SK-N-SH treated with all-trans-retinoic acid at 6 μM for 48 hours (cell line): Measurements from ENCODE around the gene NSG2.

Source experiments
- ATAC-seq: fragments of 200-7000 bp; cut with Tn5 transposase; 3 replicates; pipeline ENCODE4 v1.9.1; 2020; ENCODE audit warnings: mild to moderate bottlenecking, moderate library complexity
- ARNTL ChIP-seq: fragments of 450-650 bp; formaldehyde crosslinking; IDR thresholded peaks from 2 replicates; pipeline ENCODE4 v1.5.0; 2020; ENCODE audit warnings: low read depth, mild to moderate bottlenecking, moderate library complexity, borderline replicate concordance
- CSDC2 ChIP-seq: fragments of 250-450 bp; sonication (Bioruptor Pico); IDR thresholded peaks from 2 replicates; pipeline ENCODE4 v1.5.0; 2020; ENCODE audit warnings: mild to moderate bottlenecking, moderate library complexity
- GLIS3 ChIP-seq: fragments of 250-450 bp; sonication (Bioruptor Pico); IDR thresholded peaks from 2 replicates; pipeline ENCODE4 v1.5.0; 2020; ENCODE audit warnings: mild to moderate bottlenecking, moderate library complexity
- ISL1 ChIP-seq: fragments of 250-450 bp; sonication (Bioruptor Pico); IDR thresholded peaks from 2 replicates; pipeline ENCODE4 v2.1.2; 2022; ENCODE audit warnings: mild to moderate bottlenecking, moderate library complexity
- OSR1 ChIP-seq: fragments of 250-450 bp; sonication (Bioruptor Pico); IDR thresholded peaks from 2 replicates; pipeline ENCODE4 v1.8.0; 2022; ENCODE audit warnings: moderate library complexity, mild to moderate bottlenecking, inconsistent platforms
- RARB ChIP-seq: fragments of 250-450 bp; sonication (Bioruptor Pico); IDR thresholded peaks from 2 replicates; pipeline ENCODE4 v1.8.0; 2021; ENCODE audit warnings: mild to moderate bottlenecking, moderate library complexity
- SNAI2 ChIP-seq: fragments of 250-450 bp; sonication (Bioruptor Pico); IDR thresholded peaks from 2 replicates; pipeline ENCODE4 v1.5.0; 2020; ENCODE audit warnings: mild to moderate bottlenecking, moderate library complexity
- TCF4 ChIP-seq: fragments of 250-450 bp; sonication (Bioruptor Pico); IDR thresholded peaks from 2 replicates; pipeline ENCODE4 v1.8.0; 2021; ENCODE audit warnings: mild to moderate bottlenecking, moderate library complexity, borderline replicate concordance
- TOX ChIP-seq: fragments of 250-450 bp; sonication (Bioruptor Pico); IDR thresholded peaks from 2 replicates; pipeline ENCODE4 v1.8.0; 2021; ENCODE audit warnings: mild to moderate bottlenecking, moderate library complexity, borderline replicate concordance
- TSHZ2 ChIP-seq: fragments of 250-450 bp; sonication (Bioruptor Pico); IDR thresholded peaks from 2 replicates; pipeline ENCODE4 v1.5.0; 2020; ENCODE audit warnings: mild to moderate bottlenecking, moderate library complexity
- ZC3H10 ChIP-seq: fragments of 250-450 bp; sonication (Bioruptor Pico); IDR thresholded peaks from 2 replicates; pipeline ENCODE4 v1.5.1; 2021; ENCODE audit warnings: mild to moderate bottlenecking, moderate library complexity
- ZFP3 ChIP-seq: fragments of 250-450 bp; sonication (Bioruptor Pico); IDR thresholded peaks from 2 replicates; pipeline ENCODE4 v1.5.0; 2020; ENCODE audit warnings: mild to moderate bottlenecking, moderate library complexity
- ZNF565 ChIP-seq: fragments of 450-650 bp; formaldehyde crosslinking; conservative IDR thresholded peaks from 2 replicates; pipeline ENCODE4 v1.5.0; 2020; ENCODE audit warnings: low read depth, mild to moderate bottlenecking, moderate library complexity
- ZNF8 ChIP-seq: fragments of 450-650 bp; formaldehyde crosslinking; IDR thresholded peaks from 2 replicates; pipeline ENCODE4 v1.5.0; 2020; ENCODE audit warnings: mild to moderate bottlenecking, moderate library complexity
- TF ChIP-seq, protein P1 (sequence below): fragments of 250-450 bp; sonication (Bioruptor Pico); IDR thresholded peaks from 2 replicates; pipeline ENCODE4 v1.8.0; 2020; ENCODE audit warnings: mild to moderate bottlenecking, moderate library complexity, borderline replicate concordance
- TF ChIP-seq, protein P2 (sequence below): fragments of 250-450 bp; sonication (Bioruptor Pico); IDR thresholded peaks from 2 replicates; pipeline ENCODE4 v1.8.0; 2021; ENCODE audit warnings: low read depth, mild to moderate bottlenecking, moderate library complexity, borderline replicate concordance
- TF ChIP-seq, protein P3 (sequence below): fragments of 250-450 bp; sonication (Bioruptor Pico); IDR thresholded peaks from 2 replicates; pipeline ENCODE4 v1.5.1; 2021; ENCODE audit warnings: mild to moderate bottlenecking, moderate library complexity

The NSG2 gene

DNA sequence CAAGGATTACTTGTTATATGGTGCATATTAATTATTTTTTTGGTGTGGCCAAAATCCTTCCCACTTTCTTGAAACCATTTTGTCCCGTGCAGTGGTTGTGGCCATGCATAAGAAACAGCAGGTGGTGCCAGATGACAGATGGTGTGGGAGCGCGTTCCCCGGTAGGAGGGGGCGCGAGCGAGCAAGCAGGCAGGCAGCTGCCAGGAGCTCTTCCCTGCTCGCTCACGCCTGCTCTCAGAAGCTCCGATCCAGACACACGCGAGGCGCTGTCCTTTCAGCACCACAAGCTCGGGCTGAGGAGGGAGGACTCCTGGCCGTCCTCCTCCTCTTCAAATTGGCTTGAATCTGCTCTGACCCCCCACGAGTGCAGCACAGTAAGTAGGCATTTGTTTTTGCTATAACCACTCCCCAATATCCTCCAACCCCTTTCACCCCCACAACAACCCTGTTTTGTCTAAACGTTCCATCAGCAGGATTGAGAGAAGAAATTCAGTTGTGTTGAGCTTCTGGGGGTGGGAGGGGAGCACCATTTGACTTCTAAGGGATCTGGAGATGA lies at the start of gene NSG2:
Gene NSG2, plus strand, starts transcription at position 237 of the 556 bp plus-strand sequence. CDS start 1,050 bp downstream, outside the sequence.
- peak; percentile 100 for ATAC-seq
- TF ChIP-seq SNAI2 (CRISPR knock-in tag), result peak; percentile 82; the same call in 1 of the 2 replicates
- TF ChIP-seq ISL1 (CRISPR knock-in tag), result 0 out of 2 replicates have a peak, but pooled peaks have one; percentile 28
- peak; percentile 58; the same call in 1 of the 2 replicates for TF ChIP-seq ZFP3 (CRISPR knock-in tag)
- peak; percentile 74; the same call in 1 of the 2 replicates for TF ChIP-seq CSDC2
- TF ChIP-seq, protein P1, sequence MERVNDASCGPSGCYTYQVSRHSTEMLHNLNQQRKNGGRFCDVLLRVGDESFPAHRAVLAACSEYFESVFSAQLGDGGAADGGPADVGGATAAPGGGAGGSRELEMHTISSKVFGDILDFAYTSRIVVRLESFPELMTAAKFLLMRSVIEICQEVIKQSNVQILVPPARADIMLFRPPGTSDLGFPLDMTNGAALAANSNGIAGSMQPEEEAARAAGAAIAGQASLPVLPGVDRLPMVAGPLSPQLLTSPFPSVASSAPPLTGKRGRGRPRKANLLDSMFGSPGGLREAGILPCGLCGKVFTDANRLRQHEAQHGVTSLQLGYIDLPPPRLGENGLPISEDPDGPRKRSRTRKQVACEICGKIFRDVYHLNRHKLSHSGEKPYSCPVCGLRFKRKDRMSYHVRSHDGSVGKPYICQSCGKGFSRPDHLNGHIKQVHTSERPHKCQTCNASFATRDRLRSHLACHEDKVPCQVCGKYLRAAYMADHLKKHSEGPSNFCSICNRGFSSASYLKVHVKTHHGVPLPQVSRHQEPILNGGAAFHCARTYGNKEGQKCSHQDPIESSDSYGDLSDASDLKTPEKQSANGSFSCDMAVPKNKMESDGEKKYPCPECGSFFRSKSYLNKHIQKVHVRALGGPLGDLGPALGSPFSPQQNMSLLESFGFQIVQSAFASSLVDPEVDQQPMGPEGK (CRISPR knock-in tag), result no peak
- TF ChIP-seq, protein P2, sequence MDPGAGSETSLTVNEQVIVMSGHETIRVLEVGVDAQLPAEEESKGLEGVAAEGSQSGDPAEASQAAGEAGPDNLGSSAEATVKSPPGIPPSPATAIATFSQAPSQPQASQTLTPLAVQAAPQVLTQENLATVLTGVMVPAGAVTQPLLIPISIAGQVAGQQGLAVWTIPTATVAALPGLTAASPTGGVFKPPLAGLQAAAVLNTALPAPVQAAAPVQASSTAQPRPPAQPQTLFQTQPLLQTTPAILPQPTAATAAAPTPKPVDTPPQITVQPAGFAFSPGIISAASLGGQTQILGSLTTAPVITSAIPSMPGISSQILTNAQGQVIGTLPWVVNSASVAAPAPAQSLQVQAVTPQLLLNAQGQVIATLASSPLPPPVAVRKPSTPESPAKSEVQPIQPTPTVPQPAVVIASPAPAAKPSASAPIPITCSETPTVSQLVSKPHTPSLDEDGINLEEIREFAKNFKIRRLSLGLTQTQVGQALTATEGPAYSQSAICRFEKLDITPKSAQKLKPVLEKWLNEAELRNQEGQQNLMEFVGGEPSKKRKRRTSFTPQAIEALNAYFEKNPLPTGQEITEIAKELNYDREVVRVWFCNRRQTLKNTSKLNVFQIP (CRISPR knock-in tag), result 0 out of 2 replicates have a peak, but pooled peaks have one; percentile 40
- TF ChIP-seq TCF4 (CRISPR knock-in tag), result peak; percentile 32; the same call in 1 of the 2 replicates
- no peak for TF ChIP-seq RARB (CRISPR knock-in tag)
- peak; percentile 87 for TF ChIP-seq TSHZ2 (CRISPR knock-in tag)

GRCh38 chr5:173997331-173997730 lies 48.2 kb upstream of the NSG2 start:
- ATAC-seq, result no peak
- TF ChIP-seq OSR1 (CRISPR knock-in tag), result no peak
- TF ChIP-seq ZFP3 (CRISPR knock-in tag), result no peak
- no peak for TF ChIP-seq TSHZ2 (CRISPR knock-in tag)
- TF ChIP-seq ZNF565 (CRISPR knock-in tag), result no peak
- TF ChIP-seq ZNF8, result no peak
- TF ChIP-seq, protein P2 (CRISPR knock-in tag), result no peak
- TF ChIP-seq ARNTL, result no peak
- TF ChIP-seq ZC3H10, result no peak
- TF ChIP-seq, protein P1 (CRISPR knock-in tag), result no peak
- TF ChIP-seq, protein P3, sequence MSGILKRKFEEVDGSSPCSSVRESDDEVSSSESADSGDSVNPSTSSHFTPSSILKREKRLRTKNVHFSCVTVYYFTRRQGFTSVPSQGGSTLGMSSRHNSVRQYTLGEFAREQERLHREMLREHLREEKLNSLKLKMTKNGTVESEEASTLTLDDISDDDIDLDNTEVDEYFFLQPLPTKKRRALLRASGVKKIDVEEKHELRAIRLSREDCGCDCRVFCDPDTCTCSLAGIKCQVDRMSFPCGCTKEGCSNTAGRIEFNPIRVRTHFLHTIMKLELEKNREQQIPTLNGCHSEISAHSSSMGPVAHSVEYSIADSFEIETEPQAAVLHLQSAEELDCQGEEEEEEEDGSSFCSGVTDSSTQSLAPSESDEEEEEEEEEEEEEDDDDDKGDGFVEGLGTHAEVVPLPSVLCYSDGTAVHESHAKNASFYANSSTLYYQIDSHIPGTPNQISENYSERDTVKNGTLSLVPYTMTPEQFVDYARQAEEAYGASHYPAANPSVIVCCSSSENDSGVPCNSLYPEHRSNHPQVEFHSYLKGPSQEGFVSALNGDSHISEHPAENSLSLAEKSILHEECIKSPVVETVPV, result no peak
- no peak for TF ChIP-seq GLIS3 (CRISPR knock-in tag)
- TF ChIP-seq ISL1 (CRISPR knock-in tag), result no peak
- no peak for TF ChIP-seq TOX
- TF ChIP-seq RARB (CRISPR knock-in tag), result no peak
- no peak for TF ChIP-seq SNAI2 (CRISPR knock-in tag)
